Ishikawa (cell line): ENCODE data around the gene EPS8L2.

Experiments
- CEBPB ChIP-seq: IDR thresholded peaks from 2 replicates; pipeline ENCODE4 v1.6.1; 2012
- CREB1 ChIP-seq: IDR thresholded peaks from 2 replicates; pipeline ENCODE4 v1.6.1; 2012; ENCODE audit warnings: low read depth
- EGR1 ChIP-seq: IDR thresholded peaks from 2 replicates; pipeline ENCODE4 v1.6.1; 2012
- EP300 ChIP-seq: IDR thresholded peaks from 2 replicates; pipeline ENCODE4 v1.6.1; 2012; ENCODE audit warnings: borderline replicate concordance
- FOXM1 ChIP-seq: IDR thresholded peaks from 2 replicates; pipeline ENCODE4 v1.6.1; 2012; ENCODE audit warnings: low read depth, borderline replicate concordance
- MAX ChIP-seq: IDR thresholded peaks from 2 replicates; pipeline ENCODE4 v1.6.1; 2012
- NFIC ChIP-seq: IDR thresholded peaks from 2 replicates; pipeline ENCODE4 v1.6.1; 2012
- RAD21 ChIP-seq: IDR thresholded peaks from 2 replicates; pipeline ENCODE4 v1.6.1; 2012; ENCODE audit warnings: low read depth
- TAF1 ChIP-seq: IDR thresholded peaks from 2 replicates; pipeline ENCODE4 v1.6.1; 2012; ENCODE audit warnings: low read depth, mild to moderate bottlenecking
- TCF12 ChIP-seq: IDR thresholded peaks from 2 replicates; pipeline ENCODE4 v1.6.1; 2012; ENCODE audit warnings: low read depth
- TEAD4 ChIP-seq: IDR thresholded peaks from 2 replicates; pipeline ENCODE4 v1.6.1; 2012
- USF1 ChIP-seq: IDR thresholded peaks from 2 replicates; pipeline ENCODE4 v1.6.1; 2012
- YY1 ChIP-seq: IDR thresholded peaks from 2 replicates; pipeline ENCODE4 v1.6.1; 2012; ENCODE audit warnings: low read depth
- ZBTB7A ChIP-seq: IDR thresholded peaks from 2 replicates; pipeline ENCODE4 v1.6.1; 2012; ENCODE audit warnings: low read depth
- TF ChIP-seq, protein P1 (sequence below): IDR thresholded peaks from 2 replicates; pipeline ENCODE4 v1.6.1; 2012; ENCODE audit warnings: low read depth, mild to moderate bottlenecking

Gene EPS8L2

GRCh38 chr11:692824-693414, 13.1 kb upstream of the EPS8L2 start:
- TF ChIP-seq TEAD4 (no peak), USF1 (no peak)

DNA sequence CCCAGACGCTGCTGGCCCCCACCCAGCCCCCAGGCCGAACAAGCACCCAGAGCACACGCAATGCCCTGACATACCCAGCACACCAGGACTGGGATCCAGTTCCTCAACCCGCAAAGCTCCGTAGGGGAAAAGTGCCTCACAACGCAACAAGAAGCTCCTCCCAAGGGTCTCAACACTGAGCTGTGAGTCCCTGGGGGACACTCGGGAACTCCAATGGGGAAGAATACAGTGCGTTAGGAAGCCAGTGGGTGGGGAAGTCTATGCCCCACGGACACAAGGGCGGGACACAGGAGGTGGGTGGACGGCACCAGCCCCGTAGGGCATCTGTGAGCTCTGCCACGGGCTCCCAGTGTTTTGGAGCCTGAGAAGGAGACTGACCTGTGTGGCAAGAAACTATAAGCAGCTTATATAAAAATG, 12.6 kb upstream of the EPS8L2 start:
- no peak for TF ChIP-seq CREB1
- no peak for TF ChIP-seq CEBPB

GRCh38 chr11:693887-694562, 12.0 kb upstream of the EPS8L2 start:
- TF ChIP-seq TAF1 = no peak
- TF ChIP-seq MAX = no peak
- TF ChIP-seq, protein P1, sequence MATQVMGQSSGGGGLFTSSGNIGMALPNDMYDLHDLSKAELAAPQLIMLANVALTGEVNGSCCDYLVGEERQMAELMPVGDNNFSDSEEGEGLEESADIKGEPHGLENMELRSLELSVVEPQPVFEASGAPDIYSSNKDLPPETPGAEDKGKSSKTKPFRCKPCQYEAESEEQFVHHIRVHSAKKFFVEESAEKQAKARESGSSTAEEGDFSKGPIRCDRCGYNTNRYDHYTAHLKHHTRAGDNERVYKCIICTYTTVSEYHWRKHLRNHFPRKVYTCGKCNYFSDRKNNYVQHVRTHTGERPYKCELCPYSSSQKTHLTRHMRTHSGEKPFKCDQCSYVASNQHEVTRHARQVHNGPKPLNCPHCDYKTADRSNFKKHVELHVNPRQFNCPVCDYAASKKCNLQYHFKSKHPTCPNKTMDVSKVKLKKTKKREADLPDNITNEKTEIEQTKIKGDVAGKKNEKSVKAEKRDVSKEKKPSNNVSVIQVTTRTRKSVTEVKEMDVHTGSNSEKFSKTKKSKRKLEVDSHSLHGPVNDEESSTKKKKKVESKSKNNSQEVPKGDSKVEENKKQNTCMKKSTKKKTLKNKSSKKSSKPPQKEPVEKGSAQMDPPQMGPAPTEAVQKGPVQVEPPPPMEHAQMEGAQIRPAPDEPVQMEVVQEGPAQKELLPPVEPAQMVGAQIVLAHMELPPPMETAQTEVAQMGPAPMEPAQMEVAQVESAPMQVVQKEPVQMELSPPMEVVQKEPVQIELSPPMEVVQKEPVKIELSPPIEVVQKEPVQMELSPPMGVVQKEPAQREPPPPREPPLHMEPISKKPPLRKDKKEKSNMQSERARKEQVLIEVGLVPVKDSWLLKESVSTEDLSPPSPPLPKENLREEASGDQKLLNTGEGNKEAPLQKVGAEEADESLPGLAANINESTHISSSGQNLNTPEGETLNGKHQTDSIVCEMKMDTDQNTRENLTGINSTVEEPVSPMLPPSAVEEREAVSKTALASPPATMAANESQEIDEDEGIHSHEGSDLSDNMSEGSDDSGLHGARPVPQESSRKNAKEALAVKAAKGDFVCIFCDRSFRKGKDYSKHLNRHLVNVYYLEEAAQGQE = no peak
- TF ChIP-seq NFIC = no peak
- TF ChIP-seq TEAD4 = no peak
- TF ChIP-seq CREB1 = no peak
- no peak for TF ChIP-seq YY1
- no peak for TF ChIP-seq TCF12
- no peak for TF ChIP-seq EGR1
- no peak for TF ChIP-seq FOXM1
- no peak for TF ChIP-seq RAD21
- no peak for TF ChIP-seq ZBTB7A
- no peak for TF ChIP-seq CEBPB
- no peak for TF ChIP-seq USF1

DNA sequence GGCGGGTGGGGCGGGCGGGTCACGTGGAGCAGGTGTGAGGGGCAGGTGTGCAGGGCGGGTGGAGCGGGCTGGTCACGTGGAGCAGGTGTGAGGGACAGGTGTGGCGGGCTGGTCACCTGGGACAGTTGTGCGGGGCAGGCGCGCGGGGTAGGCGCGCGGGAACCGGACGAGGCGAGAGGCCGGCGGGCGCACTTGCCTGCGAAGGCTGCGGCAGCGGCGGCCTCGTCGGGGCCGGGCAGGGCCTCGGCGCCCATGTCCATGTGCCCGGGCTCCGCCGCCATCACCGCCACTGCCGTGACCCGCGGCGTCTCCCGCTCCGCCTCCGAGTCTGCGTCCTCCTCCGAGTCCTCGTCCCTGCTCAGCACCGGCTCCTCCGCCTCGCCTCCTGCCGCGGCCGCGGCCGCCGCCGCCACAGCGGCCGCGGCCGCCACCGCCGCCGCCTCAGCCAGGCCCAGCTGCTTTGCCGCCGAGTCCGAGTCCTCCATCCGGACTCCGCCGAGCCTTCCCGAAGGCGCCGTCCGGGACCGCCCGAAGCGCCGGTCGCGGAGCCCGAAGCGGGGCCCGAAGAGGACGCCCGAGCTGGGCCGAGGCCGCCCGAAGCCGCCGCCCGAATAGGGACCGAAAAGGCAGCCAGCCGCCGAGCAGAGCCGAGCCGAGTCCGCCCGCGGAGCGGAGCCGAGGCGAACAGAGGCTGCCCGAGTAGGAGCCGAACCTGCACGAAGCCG, 11.3 kb upstream of the EPS8L2 start, which contains the start of gene DEAF1:
DEAF1 (minus strand) TSS at position 660 of the 725 bp plus-strand sequence; CDS start at position 485, 175 bp downstream.
- TF ChIP-seq USF1 (peak; percentile 91), MAX (peak; percentile 98), EGR1 (no peak), NFIC (no peak), YY1 (peak; percentile 84), ZBTB7A (no peak), EP300 (no peak), RAD21 (no peak), CEBPB (no peak), CREB1 (no peak), TAF1 (no peak), TCF12 (peak; percentile 10; the same call in 1 of the 2 replicates), TEAD4 (no peak), FOXM1 (no peak)
- TF ChIP-seq, protein P1 = no peak

DNA sequence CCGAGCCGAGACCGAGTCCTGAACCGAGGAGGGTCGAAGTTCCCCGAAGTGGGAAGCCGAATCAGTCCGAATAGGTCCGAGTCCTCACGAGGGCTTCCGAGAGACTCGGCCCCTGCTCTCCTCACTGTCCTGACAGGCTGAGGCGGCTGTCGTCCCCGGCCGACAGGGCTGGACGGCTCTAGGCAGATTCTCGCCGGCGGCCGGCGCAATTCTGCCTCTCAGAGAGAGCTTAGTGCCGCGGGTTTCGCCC, 10.8 kb upstream of the EPS8L2 start:
- TF ChIP-seq ZBTB7A (no peak), USF1 (no peak), TEAD4 (no peak), EP300 (no peak; the same call in 1 of the 2 replicates), CREB1 (no peak), EGR1 (no peak), MAX (no peak), NFIC (no peak), TCF12 (no peak), YY1 (no peak), FOXM1 (no peak), TAF1 (no peak; the same call in 1 of the 2 replicates), RAD21 (no peak), CEBPB (no peak)
- TF ChIP-seq, protein P1 = no peak
